ENCODE measurements around the gene SPON1.

Gene SPON1

GRCh38 chr11:13952221-13952620 lies 10.3 kb upstream of the SPON1 start:
- H2AFZ ChIP-seq (ENCODE audit: low read length), result no peak overlapping the region
- TF ChIP-seq EZH2 (IDR thresholded peaks at IDR 0.05; ENCODE audit: borderline replicate concordance, low read length) (no peak), CTCF (IDR thresholded peaks at IDR 0.05; ENCODE audit: low read length) (no peak)
- no peaks in the 10 kb centered on the region for H3F3A ChIP-seq (ENCODE audit: insufficient read depth, low read length)
- H3K27ac ChIP-seq (ENCODE audit: low read depth, low read length, poor library complexity, severe bottlenecking), result no peak overlapping the region
- no peaks in the 10 kb centered on the region for H3K9me2 ChIP-seq (ENCODE audit: low read depth, low read length)
- no peaks in the 10 kb centered on the region for H4K20me1 ChIP-seq (ENCODE audit: insufficient read depth, low read length)
- no peak overlapping the region for H3K4me3 ChIP-seq (ENCODE audit: low read depth, low read length, poor library complexity, severe bottlenecking)
- no peak overlapping the region for H3K9ac ChIP-seq (ENCODE audit: low read length)
- H3K4me1 ChIP-seq (ENCODE audit: insufficient read depth, low read length, severe bottlenecking), result no peaks in the 10 kb centered on the region
- no peaks in the 10 kb centered on the region for H3K27me3 ChIP-seq (ENCODE audit: insufficient read depth, low read length)
- H3K9me3 ChIP-seq (ENCODE audit: low read length), result no peaks in the 10 kb centered on the region
- H3K79me2 ChIP-seq (ENCODE audit: insufficient read depth, low read length), result no peaks in the 10 kb centered on the region
- H3K36me3 ChIP-seq (ENCODE audit: insufficient read depth, low read length), result no peaks in the 10 kb centered on the region
- no peak overlapping the region for H3K4me2 ChIP-seq (ENCODE audit: low read length)

GRCh38 chr11:13952668-13953067 lies 9.9 kb upstream of the SPON1 start:
- H3K9me2 ChIP-seq (ENCODE audit: low read depth, low read length), result no peaks in the 10 kb centered on the region
- TF ChIP-seq EZH2 (IDR thresholded peaks at IDR 0.05; ENCODE audit: borderline replicate concordance, low read length) (no peak), CTCF (IDR thresholded peaks at IDR 0.05; ENCODE audit: low read length) (no peak)
- no peaks in the 10 kb centered on the region for H3K9me3 ChIP-seq (ENCODE audit: low read length)

GRCh38 chr11:13954591-13954990 lies 7.9 kb upstream of the SPON1 start:
- H3K9me3 ChIP-seq (ENCODE audit: low read length), result no peaks in the 10 kb centered on the region
- H3K9me2 ChIP-seq (ENCODE audit: low read depth, low read length), result no peaks in the 10 kb centered on the region
- no peaks in the 10 kb centered on the region for H3K4me1 ChIP-seq (ENCODE audit: insufficient read depth, low read length, severe bottlenecking)
- H3F3A ChIP-seq (ENCODE audit: insufficient read depth, low read length), result no peaks in the 10 kb centered on the region
- H3K36me3 ChIP-seq (ENCODE audit: insufficient read depth, low read length), result no peaks in the 10 kb centered on the region
- no peaks in the 10 kb centered on the region for H4K20me1 ChIP-seq (ENCODE audit: insufficient read depth, low read length)
- no peaks in the 10 kb centered on the region for H3K79me2 ChIP-seq (ENCODE audit: insufficient read depth, low read length)
- H3K27ac ChIP-seq (ENCODE audit: low read depth, low read length, poor library complexity, severe bottlenecking), result no peak overlapping the region
- H3K27me3 ChIP-seq (ENCODE audit: insufficient read depth, low read length), result no peaks in the 10 kb centered on the region
- TF ChIP-seq CTCF (IDR thresholded peaks at IDR 0.05; ENCODE audit: low read length), result no peak
- TF ChIP-seq EZH2 (IDR thresholded peaks at IDR 0.05; ENCODE audit: borderline replicate concordance, low read length), result no peak
- no peak overlapping the region for H3K9ac ChIP-seq (ENCODE audit: low read length)
- no peak overlapping the region for H3K4me3 ChIP-seq (ENCODE audit: low read depth, low read length, poor library complexity, severe bottlenecking)
- no peak overlapping the region for H2AFZ ChIP-seq (ENCODE audit: low read length)
- H3K4me2 ChIP-seq (ENCODE audit: low read length), result no peak overlapping the region

More at GRCh38 chr11:13952668-13953067, 9.9 kb upstream of the SPON1 start:
- Histone ChIP-seq H3K4me2 (ENCODE audit: low read length) (no peak overlapping the region), H3K27ac (ENCODE audit: low read depth, low read length, poor library complexity, severe bottlenecking) (no peak overlapping the region), H2AFZ (ENCODE audit: low read length) (no peak overlapping the region), H4K20me1 (ENCODE audit: insufficient read depth, low read length) (no peaks in the 10 kb centered on the region), H3K79me2 (ENCODE audit: insufficient read depth, low read length) (no peaks in the 10 kb centered on the region), H3K4me1 (ENCODE audit: insufficient read depth, low read length, severe bottlenecking) (no peaks in the 10 kb centered on the region), H3K27me3 (ENCODE audit: insufficient read depth, low read length) (no peaks in the 10 kb centered on the region), H3K36me3 (ENCODE audit: insufficient read depth, low read length) (no peaks in the 10 kb centered on the region), H3K4me3 (ENCODE audit: low read depth, low read length, poor library complexity, severe bottlenecking) (no peak overlapping the region), H3K9ac (ENCODE audit: low read length) (no peak overlapping the region), H3F3A (ENCODE audit: insufficient read depth, low read length) (no peaks in the 10 kb centered on the region)

Measured in OCI-LY1 (cell line).